Nephron progenitor cell (in vitro differentiated cells): Measurements from ENCODE around the gene FSTL4.
A peak's percentile ranks its signal among the peaks of the same experiment; 100 is the strongest.

Experiments
- DNase-seq: peaks from one replicate; pipeline ENCODE4 v3.0.0; 2021
- H3K27ac Mint-ChIP-seq: 2 replicates; pipeline ENCODE4 v1.8.0; 2021; ENCODE audit warnings: mild to moderate bottlenecking, moderate library complexity, mixed read lengths
- H3K27me3 Mint-ChIP-seq: 2 replicates; pipeline ENCODE4 v1.8.0; 2021; ENCODE audit warnings: mild to moderate bottlenecking, low read depth, mixed read lengths; ENCODE audit not compliant: poor library complexity
- H3K36me3 Mint-ChIP-seq: 2 replicates; pipeline ENCODE4 v1.8.0; 2021; ENCODE audit warnings: low read depth, mixed read lengths
- H3K4me1 Mint-ChIP-seq: 2 replicates; pipeline ENCODE4 v1.8.0; 2021; ENCODE audit warnings: mixed read lengths
- H3K4me3 Mint-ChIP-seq: 2 replicates; pipeline ENCODE4 v1.8.0; 2021; ENCODE audit warnings: mild to moderate bottlenecking, moderate library complexity, mixed read lengths
- H3K9me3 Mint-ChIP-seq: 2 replicates; pipeline ENCODE4 v1.8.0; 2021; ENCODE audit warnings: mild to moderate bottlenecking, moderate library complexity, mixed read lengths
- TF ChIP-seq, protein P1 (sequence below): fragments of 200-600 bp; sonication (generic); IDR thresholded peaks from 2 replicates; pipeline ENCODE4 v1.5.0; 2021; ENCODE audit warnings: antibody characterized with exemption

The FSTL4 gene

DNA sequence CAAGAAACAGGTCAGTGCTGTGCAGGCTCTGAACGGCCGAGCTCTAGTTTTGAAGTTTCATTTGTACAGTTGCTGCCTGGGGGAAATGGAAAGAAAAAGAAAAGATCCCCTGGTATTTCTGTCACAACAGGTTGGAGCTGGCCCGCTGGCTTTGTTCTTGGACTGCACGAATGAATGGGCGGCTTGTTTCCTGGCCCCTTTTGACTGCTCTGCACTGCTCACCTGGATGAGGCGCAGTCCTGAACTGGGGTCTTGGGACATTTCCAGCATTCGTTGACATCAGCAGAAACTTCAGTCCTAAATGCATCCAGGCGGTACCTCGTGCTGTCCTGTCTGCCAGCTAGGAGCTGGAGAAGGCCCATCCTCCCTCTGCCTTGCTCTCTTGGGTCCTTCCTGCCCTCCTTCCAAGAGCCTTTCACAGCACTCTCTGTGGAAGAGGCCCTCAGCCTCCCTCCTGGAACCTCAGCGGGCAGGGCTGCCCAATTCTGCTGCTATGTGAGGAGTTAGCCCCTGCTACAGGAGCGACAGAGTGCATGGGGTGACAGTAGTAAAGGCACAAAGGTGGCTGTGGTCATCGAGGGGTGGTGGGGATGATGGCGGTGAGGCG, 189.2 kb downstream of the FSTL4 start:
- no peak overlapping the region for H3K27ac Mint-ChIP-seq
- H3K36me3 Mint-ChIP-seq, result no peaks in the 10 kb centered on the region
- peaks cover 4% of the 10 kb centered on the region for H3K9me3 Mint-ChIP-seq
- TF ChIP-seq, protein P1, sequence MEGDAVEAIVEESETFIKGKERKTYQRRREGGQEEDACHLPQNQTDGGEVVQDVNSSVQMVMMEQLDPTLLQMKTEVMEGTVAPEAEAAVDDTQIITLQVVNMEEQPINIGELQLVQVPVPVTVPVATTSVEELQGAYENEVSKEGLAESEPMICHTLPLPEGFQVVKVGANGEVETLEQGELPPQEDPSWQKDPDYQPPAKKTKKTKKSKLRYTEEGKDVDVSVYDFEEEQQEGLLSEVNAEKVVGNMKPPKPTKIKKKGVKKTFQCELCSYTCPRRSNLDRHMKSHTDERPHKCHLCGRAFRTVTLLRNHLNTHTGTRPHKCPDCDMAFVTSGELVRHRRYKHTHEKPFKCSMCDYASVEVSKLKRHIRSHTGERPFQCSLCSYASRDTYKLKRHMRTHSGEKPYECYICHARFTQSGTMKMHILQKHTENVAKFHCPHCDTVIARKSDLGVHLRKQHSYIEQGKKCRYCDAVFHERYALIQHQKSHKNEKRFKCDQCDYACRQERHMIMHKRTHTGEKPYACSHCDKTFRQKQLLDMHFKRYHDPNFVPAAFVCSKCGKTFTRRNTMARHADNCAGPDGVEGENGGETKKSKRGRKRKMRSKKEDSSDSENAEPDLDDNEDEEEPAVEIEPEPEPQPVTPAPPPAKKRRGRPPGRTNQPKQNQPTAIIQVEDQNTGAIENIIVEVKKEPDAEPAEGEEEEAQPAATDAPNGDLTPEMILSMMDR, result no peak
- no peak overlapping the region for H3K4me3 Mint-ChIP-seq
- peaks cover 35% of the 10 kb centered on the region for H3K27me3 Mint-ChIP-seq
- DNase-seq, result no peak
- H3K4me1 Mint-ChIP-seq, result peaks cover 37% of the 10 kb centered on the region

DNA sequence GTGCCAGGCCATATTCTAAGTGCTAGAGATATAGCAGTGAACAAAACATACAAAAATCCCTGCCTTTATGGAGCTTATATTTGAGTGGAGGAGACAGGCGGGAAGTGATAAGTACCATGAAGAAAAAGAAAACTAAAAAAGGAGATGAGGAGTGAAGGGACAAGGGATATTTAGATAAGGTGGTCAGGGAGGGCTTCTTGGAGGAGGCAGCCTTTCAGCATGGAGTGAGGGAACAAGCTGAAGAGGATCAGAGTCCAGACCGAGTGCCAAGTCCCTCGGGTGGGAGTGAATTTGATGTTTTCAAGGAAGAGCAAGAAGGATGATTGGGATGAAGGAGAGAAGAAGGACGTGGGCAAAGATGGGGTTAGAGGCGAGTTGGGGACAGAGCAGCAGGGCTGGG, 190.5 kb downstream of the FSTL4 start:
- H3K36me3 Mint-ChIP-seq, result no peaks in the 10 kb centered on the region
- TF ChIP-seq, protein P1, result no peak
- no peak overlapping the region for H3K4me3 Mint-ChIP-seq
- no peak overlapping the region for H3K27ac Mint-ChIP-seq
- H3K4me1 Mint-ChIP-seq, result peaks cover 27% of the 10 kb centered on the region
- DNase-seq, result no peak
- H3K27me3 Mint-ChIP-seq, result peaks cover 35% of the 10 kb centered on the region
- H3K9me3 Mint-ChIP-seq, result peaks cover 14% of the 10 kb centered on the region

- TF ChIP-seq, protein P1, result peak; percentile 56
- Mint-ChIP-seq H3K4me1 (peaks cover 23% of the 10 kb centered on the region), H3K27me3 (peaks cover 34% of the 10 kb centered on the region), H3K4me3 (no peak overlapping the region), H3K27ac (no peak overlapping the region), H3K36me3 (no peaks in the 10 kb centered on the region), H3K9me3 (peaks cover 14% of the 10 kb centered on the region)
- peak; percentile 61 for DNase-seq
These were observed 190.9 kb downstream of the FSTL4 start for GRCh38 chr5:133421394-133421793.

DNA sequence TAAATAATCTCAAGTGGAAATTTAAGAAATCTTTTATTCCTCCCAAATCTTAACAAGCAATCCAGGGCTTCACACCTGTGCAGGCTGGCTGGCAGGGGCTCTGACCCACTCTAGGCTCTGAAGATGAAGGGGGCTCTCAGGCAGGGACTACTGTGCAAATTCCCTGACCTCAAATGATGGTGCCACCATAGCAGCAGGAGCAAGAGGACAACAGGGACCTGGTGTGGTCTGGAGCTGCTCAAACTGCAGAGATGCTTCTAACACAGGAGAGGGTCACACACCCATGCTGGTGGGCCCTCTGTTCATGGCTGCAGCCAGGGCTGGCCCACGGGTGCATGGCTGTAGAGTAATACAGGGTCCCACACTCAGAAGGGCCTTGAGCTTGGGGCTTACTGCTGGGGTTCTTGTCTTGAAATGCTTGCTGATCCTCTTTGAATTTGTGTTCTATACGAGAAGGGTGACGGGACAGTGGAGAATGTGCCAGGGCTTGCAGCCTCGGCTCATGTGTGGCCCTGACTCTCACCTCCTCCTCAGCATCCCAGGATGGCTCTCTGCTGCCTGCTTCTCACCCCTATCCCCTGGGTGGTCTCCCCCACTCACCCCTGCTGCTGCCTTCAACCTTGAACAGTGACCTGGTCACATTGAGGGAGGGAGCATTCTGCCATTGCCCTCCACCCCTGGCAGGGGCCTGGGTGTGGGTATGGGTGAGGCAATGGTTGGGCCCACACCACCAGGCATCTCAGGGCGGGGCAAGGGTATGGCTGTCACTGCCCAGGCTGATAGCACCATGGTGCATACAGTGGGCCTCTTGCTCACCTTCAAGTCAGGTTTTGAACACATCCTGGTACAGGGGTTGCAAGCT, 191.7 kb downstream of the FSTL4 start:
- Mint-ChIP-seq H3K9me3 (peaks cover 14% of the 10 kb centered on the region), H3K36me3 (no peaks in the 10 kb centered on the region), H3K27me3 (peaks cover 31% of the 10 kb centered on the region), H3K4me3 (no peak overlapping the region), H3K4me1 (peaks cover 16% of the 10 kb centered on the region), H3K27ac (no peak overlapping the region)
- TF ChIP-seq, protein P1, result no peak
- DNase-seq, result no peak

DNA sequence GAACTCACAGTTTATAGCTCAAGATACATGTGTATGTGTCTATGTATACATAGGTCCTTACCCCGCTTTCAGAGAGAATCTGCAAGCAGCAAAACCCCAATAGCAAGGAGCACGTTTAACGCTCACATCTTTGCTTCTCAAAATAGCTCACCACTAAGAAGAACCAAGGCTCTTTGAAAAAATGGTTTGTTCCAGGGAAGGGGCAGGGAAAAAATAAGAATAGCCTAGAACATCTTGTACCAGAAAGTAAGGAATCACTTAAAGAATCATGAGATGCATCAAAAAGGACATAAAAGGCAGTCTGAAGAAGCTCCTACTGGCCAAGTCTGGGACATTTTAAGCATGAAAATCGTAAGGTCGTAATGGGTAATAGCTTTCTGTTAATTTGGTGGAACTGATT, 196.4 kb downstream of the FSTL4 start:
- peaks cover 28% of the 10 kb centered on the region for H3K27me3 Mint-ChIP-seq
- no peak overlapping the region for H3K27ac Mint-ChIP-seq
- H3K4me3 Mint-ChIP-seq, result no peak overlapping the region
- DNase-seq, result no peak
- TF ChIP-seq, protein P1, result no peak
- no peaks in the 10 kb centered on the region for H3K4me1 Mint-ChIP-seq
- no peaks in the 10 kb centered on the region for H3K36me3 Mint-ChIP-seq
- peaks cover 14% of the 10 kb centered on the region for H3K9me3 Mint-ChIP-seq
